ENCODE measurements around the gene FOS. TPM values are rescaled to one million over a fixed set of nuclear protein-coding genes. Genes with fewer than 3 reads are reported as not detected.

The FOS gene
- total and polyA plus RNA-seq, 2 of the 4 experiments (the other 2 are of a cell fraction) = 53.6 to 171 TPM

- TF ChIP-seq FOS (IDR thresholded peaks at IDR 0.05; ENCODE audit: low read depth, low read length) (no peak), NFE2L2 (IDR thresholded peaks at IDR 0.05; ENCODE audit: low read depth, low read length) (no peak; the same call in 1 of the 2 replicates)
Measured at GRCh38 chr14:75280831-75281653, 2.4 kb downstream of the FOS start (continued).

- no peak overlapping the region for H2BK120ac ChIP-seq (ENCODE audit: low read depth, low read length)
- ATAC-seq (ENCODE audit: low read depth) (no peak), DNase-seq (peak; percentile 21)
- H3K27me3 ChIP-seq (ENCODE audit: control insufficient read depth, insufficient read depth, low read length) = no peaks in the 10 kb centered on the region
- no peak overlapping the region for H3K14ac ChIP-seq (replicated peaks; ENCODE audit: low read depth, low read length)
- peaks cover 9% of the 10 kb centered on the region for H3K36me3 ChIP-seq (ENCODE audit: control insufficient read depth, insufficient read depth, low read length)
- no peak overlapping the region for H3K4me3 ChIP-seq (ENCODE audit: insufficient read depth, low read depth, low read length)
- H3K9ac ChIP-seq (ENCODE audit: low read depth, low read length) = no peak overlapping the region
- H4K8ac ChIP-seq (ENCODE audit: low read depth in 2 of 2, low read length in 2 of 2) = no peak overlapping the region
- peaks cover 12 to 30% of the 10 kb centered on the region in 2 experiments for H3K79me1 ChIP-seq (ENCODE audit: low read depth in 1 of 2, low read length in 2 of 2)
- H3K9me3 ChIP-seq (ENCODE audit: control insufficient read depth, insufficient read depth, low read length) = no peaks in the 10 kb centered on the region
- H3K18ac ChIP-seq (ENCODE audit: low read depth, low read length) = no peak overlapping the region
- H2AK5ac ChIP-seq (ENCODE audit: low read depth, low read length) = no peak overlapping the region
- no peak overlapping the region for H2BK5ac ChIP-seq (ENCODE audit: low read depth, low read length, poor library complexity, severe bottlenecking)
- H4K5ac ChIP-seq (ENCODE audit: low read depth, low read length) = no peak overlapping the region
- H4K91ac ChIP-seq (ENCODE audit: insufficient read depth, low read depth, low read length) = no peak overlapping the region
- TF ChIP-seq MAFK (IDR thresholded peaks at IDR 0.05; ENCODE audit: low read depth, low read length) (no peak), BHLHE40 (IDR thresholded peaks at IDR 0.05; ENCODE audit: low read depth, low read length) (no peak), CEBPB (IDR thresholded peaks at IDR 0.05; ENCODE audit: low read depth, low read length) (no peak), MAZ (IDR thresholded peaks at IDR 0.05; ENCODE audit: borderline replicate concordance, low read depth, low read length) (no peak)
- H3K23ac ChIP-seq (ENCODE audit: low read depth, low read length) = no peak overlapping the region
- H3K4me1 ChIP-seq (ENCODE audit: control insufficient read depth, insufficient read depth, low read length) = peaks cover 7% of the 10 kb centered on the region
- H3K27ac ChIP-seq (ENCODE audit: insufficient read depth, low read length) = no peak overlapping the region
- in situ Hi-C loops (cut with MboI; ENCODE audit: low sequenced_read_pairs) (loop anchor here (25.0 kb wide), 1 partner anchor 1756 kb away; the partner anchor contains the start of gene IRF2BPL), intact Hi-C loops (cut with micrococcal nuclease) (no loop called here), dilution Hi-C loops (cut with HindIII; ENCODE audit: low sequenced_read_pairs, unreplicated experiment) (no loop called here)
- H2AFZ ChIP-seq (replicated peaks; ENCODE audit: low read length, poor library complexity) = no peak overlapping the region
- ChIA-PET POLR2A (ENCODE audit: unreplicated experiment) (no interaction called here), CTCF (interaction anchor here (1.2 kb wide), 1 partner anchor 14 kb away, joined by 3 read pairs; no protein-coding TSS in a partner anchor)
- peaks cover 20% of the 10 kb centered on the region for H4K20me1 ChIP-seq (ENCODE audit: insufficient read depth, low read length)
- no peak overlapping the region for H2BK20ac ChIP-seq (ENCODE audit: low read depth, low read length)
- no CpG with 5 or more reads among the region's 1 CpG for WGBS, 2 experiments (ENCODE audit: extremely low coverage in 2 of 2, insufficient read length in 1 of 2)
- H2BK15ac ChIP-seq (ENCODE audit: low read depth, low read length) = no peak overlapping the region
- H2AK9ac ChIP-seq (replicated peaks; ENCODE audit: low read depth, low read length, poor library complexity) = no peak overlapping the region
- H3K56ac ChIP-seq (ENCODE audit: extremely low read depth, insufficient read depth, low read length) = no peak overlapping the region
- no peak overlapping the region for H3K4me2 ChIP-seq (ENCODE audit: low read depth, low read length)
- BruUV-seq (replicated peaks) = no TSS peak
- H3K4ac ChIP-seq (ENCODE audit: low read depth, low read length) = no peak overlapping the region
- no peaks in the 10 kb centered on the region for H3K9me1 ChIP-seq (ENCODE audit: insufficient read depth, low read length)
Measured at GRCh38 chr14:75281654-75282019, 3.0 kb downstream of the FOS start.

All from IMR-90 (cell line).